Liver (tissue), 9 donors: Measurements from ENCODE around the gene LYPD3. TPM values are rescaled to one million over a fixed set of nuclear protein-coding genes. Genes with fewer than 3 reads are reported as not detected.

Experiments used
- DNase-seq: peaks from one replicate; pipeline ENCODE4 v3.0.0-alpha.2; 2017; ENCODE audit warnings: low spot score
- H3K27ac ChIP-seq, 2 donors: one replicate each; pipeline ENCODE4 v1.7.0; 2013; ENCODE audit warnings: inconsistent platforms in 2 of 2, low read length in 2 of 2, control low read depth in 1 of 2, low read depth in 1 of 2, mild to moderate bottlenecking in 1 of 2
- H3K27me3 ChIP-seq, 4 donors: one replicate each; pipeline versions ENCODE4 v1.6.1 to v1.7.0; 2013; ENCODE audit warnings: low read length in 3 of 4, inconsistent platforms in 1 of 4, mild to moderate bottlenecking in 1 of 4, moderate library complexity in 1 of 4; ENCODE audit not compliant: control insufficient read depth in 4 of 4, insufficient read depth in 4 of 4
- H3K36me3 ChIP-seq, 4 donors: one replicate each; pipeline versions ENCODE4 v1.6.1 to v1.7.0; 2013; ENCODE audit warnings: low read length in 3 of 4, mild to moderate bottlenecking in 3 of 4, low read depth in 1 of 4, moderate library complexity in 1 of 4; ENCODE audit not compliant: control insufficient read depth in 4 of 4, insufficient read depth in 3 of 4
- H3K4me1 ChIP-seq, 4 donors: one replicate each; pipeline versions ENCODE4 v1.6.1 to v1.7.0; 2013; ENCODE audit warnings: low read length in 3 of 4, mild to moderate bottlenecking in 3 of 4, moderate library complexity in 1 of 4; ENCODE audit not compliant: control insufficient read depth in 4 of 4, insufficient read depth in 4 of 4
- H3K4me3 ChIP-seq, 3 donors: one replicate each; pipeline versions ENCODE4 v1.6.1 to v1.7.0; 2013; ENCODE audit warnings: low read length in 3 of 3, control low read depth in 1 of 3, low read depth in 1 of 3, mild to moderate bottlenecking in 1 of 3
- H3K9ac ChIP-seq, 2 donors: one replicate each; pipeline ENCODE4 v1.7.0; 2013; ENCODE audit warnings: low read length in 2 of 2, mild to moderate bottlenecking in 2 of 2, moderate library complexity in 2 of 2, control low read depth in 1 of 2, low read depth in 1 of 2
- H3K9me3 ChIP-seq, 4 donors: one replicate each; pipeline versions ENCODE4 v1.6.1 to v1.7.0; 2013; ENCODE audit warnings: low read length in 3 of 4; ENCODE audit not compliant: control insufficient read depth in 4 of 4
- ATF3 ChIP-seq: IDR thresholded peaks from 2 replicates; pipeline ENCODE4 v1.6.1; 2016; ENCODE audit warnings: antibody characterized with exemption
- CTCF ChIP-seq: fragments of 150-350 bp; IDR thresholded peaks from 2 replicates; pipeline ENCODE4 v1.5.1; 2017; ENCODE audit warnings: improper control_type of control experiment, low read depth, low read length; ENCODE audit not compliant: missing input control
- EGR1 ChIP-seq, 2 donors: IDR thresholded peaks; 2 replicates each; pipeline ENCODE4 v1.6.1; 2016 to 2018; ENCODE audit warnings: antibody characterized with exemption in 2 of 2, low read depth in 2 of 2
- FOXA1 ChIP-seq: IDR thresholded peaks from 2 replicates; pipeline ENCODE4 v1.6.1; 2016; ENCODE audit warnings: antibody characterized with exemption
- FOXA2 ChIP-seq: IDR thresholded peaks from 2 replicates; pipeline ENCODE4 v1.6.1; 2016; ENCODE audit warnings: antibody characterized with exemption
- GABPA ChIP-seq, 2 donors: IDR thresholded peaks in 1 of 2; conservative IDR thresholded peaks in 1 of 2; 2 replicates each; pipeline ENCODE4 v1.6.1; 2016; ENCODE audit warnings: antibody characterized with exemption in 2 of 2, mild to moderate bottlenecking in 1 of 2, moderate library complexity in 1 of 2
- HNF4A ChIP-seq, 2 donors: conservative IDR thresholded peaks; 2 replicates each; pipeline ENCODE4 v1.6.1; 2016; ENCODE audit warnings: antibody characterized with exemption in 2 of 2, mild to moderate bottlenecking in 2 of 2
- HNF4G ChIP-seq: IDR thresholded peaks from 2 replicates; pipeline ENCODE4 v1.6.1; 2016; ENCODE audit warnings: antibody characterized with exemption
- JUND ChIP-seq, 2 donors: IDR thresholded peaks; 2 replicates each; pipeline ENCODE4 v1.6.1; 2016; ENCODE audit warnings: antibody characterized with exemption in 2 of 2
- MAX ChIP-seq: IDR thresholded peaks from 2 replicates; pipeline ENCODE4 v1.6.1; 2016; ENCODE audit warnings: antibody characterized with exemption
- NR2F2 ChIP-seq: IDR thresholded peaks from 2 replicates; pipeline ENCODE4 v1.6.1; 2016; ENCODE audit warnings: antibody characterized with exemption
- RAD21 ChIP-seq, 2 donors: IDR thresholded peaks; 2 replicates each; pipeline ENCODE4 v1.6.1; 2016; ENCODE audit warnings: antibody characterized with exemption in 2 of 2, mild to moderate bottlenecking in 2 of 2
- REST ChIP-seq: IDR thresholded peaks from 2 replicates; pipeline ENCODE4 v1.6.1; 2016; ENCODE audit warnings: antibody characterized with exemption, mild to moderate bottlenecking
- RXRA ChIP-seq, 2 donors: IDR thresholded peaks; 2 replicates each; pipeline ENCODE4 v1.6.1; 2017 to 2018; ENCODE audit warnings: antibody characterized with exemption in 2 of 2, mild to moderate bottlenecking in 1 of 2
- SP1 ChIP-seq: IDR thresholded peaks from 2 replicates; pipeline ENCODE4 v1.6.1; 2018; ENCODE audit warnings: antibody characterized with exemption, mild to moderate bottlenecking
- TAF1 ChIP-seq: conservative IDR thresholded peaks from 2 replicates; pipeline ENCODE4 v1.6.1; 2016; ENCODE audit warnings: antibody characterized with exemption, mild to moderate bottlenecking
- YY1 ChIP-seq: IDR thresholded peaks from 2 replicates; pipeline ENCODE4 v1.6.1; 2016; ENCODE audit warnings: antibody characterized with exemption, mild to moderate bottlenecking
- ZBTB33 ChIP-seq: IDR thresholded peaks from 2 replicates; pipeline ENCODE4 v1.6.1; 2016; ENCODE audit warnings: antibody characterized with exemption
- WGBS: extraction: QIAGEN DNeasy Blood & Tissue Kit; methylation state at CpG from one replicate; pipeline ENCODE4 v1.1.7; 2013; 5-methylcytosine and 5-hydroxymethylcytosine counted together
- polyA plus RNA-seq, 2 donors: library from polyadenylated mRNA; stranded (reverse) in 1 of 2; unstranded in 1 of 2; fragments of 200-250 nt in 1 of 2; fragments of >200 nt in 1 of 2; fragmentation: Nextera tagmentation in 1 of 2; extraction: Ambion mirVana in 1 of 2; gene quantifications; one replicate each; pipeline versions ENCODE4 v1.2.1 to v1.2.3, GENCODE V29; 2013 to 2015
- total RNA-seq, 2 donors: library from RNA; depleted of rRNA; stranded (reverse); fragments of >200 nt; gene quantifications; one replicate each; pipeline ENCODE4 v1.2.3, GENCODE V29; 2014
- donor health status: healthy.
- donor health status: healthy.
- donor health status: healthy.
- donor health status: healthy.
- donor health status: healthy.

LYPD3 gene
- total and polyA plus RNA-seq, 4 donors: 0.08 to 0.38 (median 0.18) TPM

- H3K9ac ChIP-seq: no peak overlapping the region
- no peaks in the 10 kb centered on the region for H3K27me3 ChIP-seq
- no peak for TF ChIP-seq REST
- TF ChIP-seq YY1: no peak
- no peak for TF ChIP-seq RXRA (IDR thresholded peaks at IDR 0.05)
- TF ChIP-seq NR2F2: no peak
- no peak for TF ChIP-seq TAF1
- no peak for TF ChIP-seq FOXA2
- TF ChIP-seq MAX: no peak
- no peak for TF ChIP-seq ATF3
- no peak for TF ChIP-seq GABPA (IDR thresholded peaks at IDR 0.05 in 1 of 2, conservative IDR thresholded peaks at IDR 0.05 in 1 of 2)
- TF ChIP-seq EGR1 (IDR thresholded peaks at IDR 0.05; ENCODE audit: low read depth in 2 of 2): no peak
- TF ChIP-seq FOXA1: no peak
- no peak for TF ChIP-seq JUND (IDR thresholded peaks at IDR 0.05)
- TF ChIP-seq HNF4G: no peak
- no peak overlapping the region for H3K4me3 ChIP-seq
- H3K4me1 ChIP-seq: peaks cover 0 to 4% (median 2%) of the 10 kb centered on the region in 4 donors
- DNase-seq: no peak
- H3K27ac ChIP-seq: no peak overlapping the region
- WGBS: 74% methylated on average over 10 of the region's 10 CpGs
- no peaks in the 10 kb centered on the region for H3K36me3 ChIP-seq
- H3K9me3 ChIP-seq: no peaks in the 10 kb centered on the region
Observed at GRCh38 chr19:43470288-43470687, 4.9 kb upstream of the LYPD3 start.

- Histone ChIP-seq H3K4me3 (no peak overlapping the region), H3K36me3 (no peaks in the 10 kb centered on the region), H3K9me3 (no peaks in the 10 kb centered on the region), H3K27ac (no peak overlapping the region), H3K9ac (no peak overlapping the region), H3K27me3 (no peaks in the 10 kb centered on the region), H3K4me1 (peaks cover 0 to 3% (median 0%) of the 10 kb centered on the region in 4 donors)
- TF ChIP-seq JUND (IDR thresholded peaks at IDR 0.05): no peak
- no peak for TF ChIP-seq TAF1
- no peak for TF ChIP-seq HNF4A (conservative IDR thresholded peaks at IDR 0.05)
- TF ChIP-seq HNF4G: no peak
- TF ChIP-seq RAD21 (IDR thresholded peaks at IDR 0.05): no peak
- no peak for TF ChIP-seq FOXA1
- TF ChIP-seq MAX: no peak
- no peak for TF ChIP-seq REST
- TF ChIP-seq GABPA (IDR thresholded peaks at IDR 0.05 in 1 of 2, conservative IDR thresholded peaks at IDR 0.05 in 1 of 2): no peak
- TF ChIP-seq YY1: no peak
- TF ChIP-seq RXRA (IDR thresholded peaks at IDR 0.05): no peak
- no peak for TF ChIP-seq FOXA2
- no peak for TF ChIP-seq NR2F2
- no peak for TF ChIP-seq EGR1 (IDR thresholded peaks at IDR 0.05; ENCODE audit: low read depth in 2 of 2)
- no peak for TF ChIP-seq ZBTB33
- no peak for TF ChIP-seq CTCF
- no peak for TF ChIP-seq ATF3
- no peak for TF ChIP-seq SP1
- DNase-seq: no peak
- WGBS: 69% methylated on average over 1 of the region's 1 CpG
Observed at GRCh38 chr19:43469160-43469480, 3.7 kb upstream of the LYPD3 start.
